HG03457 (cell line): Measurements from ENCODE around the gene PBRM1.
"Not testable (repeated sequence)": the region's sequence is repeated elsewhere in the genome, so short reads cannot be mapped to it uniquely, and the experiment has no call there.

Source experiments
- ATAC-seq: cut with Tn5 transposase; IDR thresholded peaks from one replicate; pipeline ENCODE4 v1.9.1; 2021; ENCODE audit warnings: moderate number of reproducible peaks; ENCODE audit not compliant: unreplicated experiment

PBRM1 gene

GRCh38 chr3:52526671-52527038 lies 159.1 kb downstream of the PBRM1 start:
- not testable (repeated sequence) for ATAC-seq

GRCh38 chr3:52525680-52526561 lies 159.8 kb downstream of the PBRM1 start:
- no peak for ATAC-seq

GRCh38 chr3:52524752-52525679 lies 160.7 kb downstream of the PBRM1 start:
- ATAC-seq: no peak

- no peak for ATAC-seq
Measured at GRCh38 chr3:52524258-52524751, 161.4 kb downstream of the PBRM1 start.

GRCh38 chr3:52523386-52524257 lies 162.1 kb downstream of the PBRM1 start:
- no peak for ATAC-seq

GRCh38 chr3:52522651-52523251 lies 163.0 kb downstream of the PBRM1 start:
- ATAC-seq: no peak

- ATAC-seq: no peak
Measured at GRCh38 chr3:52521881-52522650, 163.6 kb downstream of the PBRM1 start.

- ATAC-seq: no peak
Measured at GRCh38 chr3:52521488-52521824, 164.3 kb downstream of the PBRM1 start.

GRCh38 chr3:52520716-52521487 lies 164.8 kb downstream of the PBRM1 start:
- no peak for ATAC-seq

- ATAC-seq: no peak
Measured at GRCh38 chr3:52520141-52520667, 165.5 kb downstream of the PBRM1 start.

- no peak for ATAC-seq
Measured at GRCh38 chr3:52519445-52520140, 166.1 kb downstream of the PBRM1 start.

GRCh38 chr3:52518723-52519444 lies 166.8 kb downstream of the PBRM1 start:
- ATAC-seq: no peak

GRCh38 chr3:52517796-52518722 lies 167.7 kb downstream of the PBRM1 start:
- ATAC-seq: no peak

- no peak for ATAC-seq
Measured at GRCh38 chr3:52516509-52517195, 169.1 kb downstream of the PBRM1 start.

- no peak for ATAC-seq
Measured at GRCh38 chr3:52515192-52515591, 170.5 kb downstream of the PBRM1 start.

- no peak for ATAC-seq
Measured at GRCh38 chr3:52514576-52514975, 171.1 kb downstream of the PBRM1 start.
